Measurements from ENCODE around the gene NFIX.

NFIX gene

GRCh38 chr19:13056052-13056660 lies 60.9 kb downstream of the NFIX start:
- Histone ChIP-seq H3K4me1 (peaks cover 22% of the 10 kb centered on the region), H3K4me3 (no peak overlapping the region), H3K36me3 (replicated peaks) (no peaks in the 10 kb centered on the region), H3K9me3 (no peaks in the 10 kb centered on the region), H3K27me3 (ENCODE audit: low read depth) (no peaks in the 10 kb centered on the region)
- in situ Hi-C loops (cut with MboI; ENCODE audit: low sequenced_read_pairs): loop anchor here (5.0 kb wide), 1 partner anchor 69 kb away; no protein-coding TSS in a partner anchor
- no peak for DNase-seq (ENCODE audit: low spot score in 2 of 2)

- Histone ChIP-seq H3K9me3 (no peaks in the 10 kb centered on the region), H3K4me1 (peaks cover 18% of the 10 kb centered on the region), H3K27me3 (ENCODE audit: low read depth) (no peaks in the 10 kb centered on the region), H3K4me3 (no peak overlapping the region), H3K36me3 (replicated peaks) (no peaks in the 10 kb centered on the region)
- DNase-seq (ENCODE audit: low spot score in 2 of 2): no peak
- in situ Hi-C loops (cut with MboI; ENCODE audit: low sequenced_read_pairs): loop anchor here (5.0 kb wide), 1 partner anchor 70 kb away; no protein-coding TSS in a partner anchor
These were observed 61.9 kb downstream of the NFIX start for GRCh38 chr19:13057147-13057572.

GRCh38 chr19:13057744-13058143 lies 62.5 kb downstream of the NFIX start:
- no peaks in the 10 kb centered on the region for H3K36me3 ChIP-seq (replicated peaks)
- in situ Hi-C loops (cut with MboI; ENCODE audit: low sequenced_read_pairs): loop anchor here (5.0 kb wide), 1 partner anchor 70 kb away; no protein-coding TSS in a partner anchor
- H3K9me3 ChIP-seq: no peaks in the 10 kb centered on the region
- peaks cover 18% of the 10 kb centered on the region for H3K4me1 ChIP-seq
- DNase-seq (ENCODE audit: low spot score in 2 of 2): no peak
- H3K4me3 ChIP-seq: no peak overlapping the region
- no peaks in the 10 kb centered on the region for H3K27me3 ChIP-seq (ENCODE audit: low read depth)

- in situ Hi-C loops (cut with MboI; ENCODE audit: low sequenced_read_pairs): loop anchor here (5.0 kb wide), 1 partner anchor 72 kb away; no protein-coding TSS in a partner anchor
- DNase-seq (ENCODE audit: low spot score in 2 of 2): no peak
- H3K27me3 ChIP-seq (ENCODE audit: low read depth): no peaks in the 10 kb centered on the region
- H3K36me3 ChIP-seq (replicated peaks): no peaks in the 10 kb centered on the region
- H3K4me3 ChIP-seq: no peak overlapping the region
- H3K9me3 ChIP-seq: no peaks in the 10 kb centered on the region
- H3K4me1 ChIP-seq: peaks cover 12% of the 10 kb centered on the region
These were observed 63.8 kb downstream of the NFIX start for GRCh38 chr19:13058951-13059660.

GRCh38 chr19:13060233-13060963 lies 65.1 kb downstream of the NFIX start:
- no peak overlapping the region; the same call in 1 of the 2 replicates for H3K4me3 ChIP-seq
- H3K9me3 ChIP-seq: no peaks in the 10 kb centered on the region
- H3K36me3 ChIP-seq (replicated peaks): no peaks in the 10 kb centered on the region
- H3K4me1 ChIP-seq: peaks cover 12% of the 10 kb centered on the region
- DNase-seq (ENCODE audit: low spot score in 2 of 2): peak; percentile 28 to 69
- in situ Hi-C loops (cut with MboI; ENCODE audit: low sequenced_read_pairs): no loop called here
- H3K27me3 ChIP-seq (ENCODE audit: low read depth): no peaks in the 10 kb centered on the region

GRCh38 chr19:13060964-13061927 lies 66.0 kb downstream of the NFIX start:
- Histone ChIP-seq H3K4me1 (peaks cover 12% of the 10 kb centered on the region), H3K9me3 (no peaks in the 10 kb centered on the region), H3K4me3 (peak overlapping the region; percentile 23), H3K36me3 (replicated peaks) (no peaks in the 10 kb centered on the region), H3K27me3 (ENCODE audit: low read depth) (no peaks in the 10 kb centered on the region)
- in situ Hi-C loops (cut with MboI; ENCODE audit: low sequenced_read_pairs): no loop called here
- DNase-seq (ENCODE audit: low spot score in 2 of 2): peak; percentile 65 to 92

GRCh38 chr19:13062317-13062716 lies 67.0 kb downstream of the NFIX start:
- Histone ChIP-seq H3K27me3 (ENCODE audit: low read depth) (no peaks in the 10 kb centered on the region), H3K4me3 (no peak overlapping the region), H3K9me3 (no peaks in the 10 kb centered on the region), H3K36me3 (replicated peaks) (no peaks in the 10 kb centered on the region), H3K4me1 (peaks cover 12% of the 10 kb centered on the region)
- no peak for DNase-seq (ENCODE audit: low spot score in 2 of 2)
- in situ Hi-C loops (cut with MboI; ENCODE audit: low sequenced_read_pairs): no loop called here

- Histone ChIP-seq H3K36me3 (replicated peaks) (no peaks in the 10 kb centered on the region), H3K9me3 (no peaks in the 10 kb centered on the region), H3K4me1 (peaks cover 12% of the 10 kb centered on the region), H3K27me3 (ENCODE audit: low read depth) (no peaks in the 10 kb centered on the region), H3K4me3 (no peak overlapping the region)
- DNase-seq (ENCODE audit: low spot score in 2 of 2): no peak
- in situ Hi-C loops (cut with MboI; ENCODE audit: low sequenced_read_pairs): no loop called here
These were observed 68.3 kb downstream of the NFIX start for GRCh38 chr19:13063461-13064091.

GRCh38 chr19:13064092-13064489 lies 68.8 kb downstream of the NFIX start:
- Histone ChIP-seq H3K36me3 (replicated peaks) (no peaks in the 10 kb centered on the region), H3K4me1 (peaks cover 12% of the 10 kb centered on the region), H3K27me3 (ENCODE audit: low read depth) (no peaks in the 10 kb centered on the region), H3K9me3 (no peaks in the 10 kb centered on the region), H3K4me3 (no peak overlapping the region)
- no peak for DNase-seq (ENCODE audit: low spot score in 2 of 2)
- in situ Hi-C loops (cut with MboI; ENCODE audit: low sequenced_read_pairs): no loop called here

GRCh38 chr19:13066226-13066625 lies 71.0 kb downstream of the NFIX start:
- DNase-seq (ENCODE audit: low spot score in 2 of 2): no peak

GRCh38 chr19:13066933-13067807 lies 71.9 kb downstream of the NFIX start:
- H3K4me3 ChIP-seq: no peak overlapping the region
- no peaks in the 10 kb centered on the region for H3K4me1 ChIP-seq
- no peak for DNase-seq (ENCODE audit: low spot score in 2 of 2)
- H3K9me3 ChIP-seq: no peaks in the 10 kb centered on the region
- H3K27me3 ChIP-seq (ENCODE audit: low read depth): no peaks in the 10 kb centered on the region
- in situ Hi-C loops (cut with MboI; ENCODE audit: low sequenced_read_pairs): no loop called here
- no peaks in the 10 kb centered on the region for H3K36me3 ChIP-seq (replicated peaks)

More at GRCh38 chr19:13066226-13066625, 71.0 kb downstream of the NFIX start:
- Histone ChIP-seq H3K36me3 (replicated peaks) (no peaks in the 10 kb centered on the region), H3K4me3 (no peak overlapping the region), H3K9me3 (no peaks in the 10 kb centered on the region), H3K27me3 (ENCODE audit: low read depth) (no peaks in the 10 kb centered on the region), H3K4me1 (peaks cover under 1% of the 10 kb centered on the region)
- in situ Hi-C loops (cut with MboI; ENCODE audit: low sequenced_read_pairs): no loop called here

Data from HAP-1 (cell line).